HCT116 (cell line): ENCODE results near the gene MAGEB2. TPM values are rescaled to one million over a fixed set of nuclear protein-coding genes. Genes with fewer than 3 reads are reported as not detected.

Source experiments
- ATAC-seq: fragments of 200-7000 bp; cut with Tn5 transposase; 2 replicates; pipeline ENCODE4 v1.9.1; 2020; ENCODE audit warnings: mild to moderate bottlenecking, moderate library complexity
- BruUV-seq: library from RNA; stranded (reverse); fragments of 400-500 nt; replicated peaks from 2 replicates; lab custom pipeline; 2021; lab: Mats Ljungman, UMichigan
- CTCF ChIA-PET: fragments of 300-600 bp; sonication (Branson Sonifier 250); formaldehyde crosslinking; loops from one replicate; lab custom pipeline; 2021; ENCODE audit warnings: antibody characterized with exemption; lab: Charles Lee
- POLR2A ChIA-PET: fragments of 300-600, 350-600 bp; sonication (Branson Sonifier 250); formaldehyde crosslinking; loops from one replicate; lab custom pipeline; 2021; ENCODE audit warnings: antibody characterized with exemption; lab: Charles Lee
- RAD21 ChIA-PET, 2 experiments: fragments of 300-600 bp; sonication (Branson Sonifier 250); formaldehyde crosslinking; loops; one replicate each; lab custom pipeline; 2023; ENCODE audit warnings: low total read pairs in 2 of 2; ENCODE audit not compliant: uncharacterized antibody in 2 of 2, unreplicated experiment in 2 of 2, low non-redundant PET in 1 of 2; lab: Charles Lee
- DNase-seq: peaks from one replicate; pipeline ENCODE4 v3.0.0-alpha.2; 2010; ENCODE audit warnings: low read depth, low spot score
- H2AFZ ChIP-seq: fragments of 200-600 bp; shearing (Covaris generic), sonication (generic); 2 replicates; pipeline ENCODE4 v1.6.1; 2017; ENCODE audit warnings: low read depth, mixed run types, mixed read lengths, antibody characterized with exemption, low read length; ENCODE audit not compliant: poor library complexity, severe bottlenecking
- H3K27ac ChIP-seq: 2 replicates; pipeline ENCODE4 v1.5.1; 2012; ENCODE audit warnings: low read depth, low read length
- H3K27me3 ChIP-seq: fragments of 200-600 bp; sonication (generic); 2 replicates; pipeline ENCODE4 v1.6.1; 2016; ENCODE audit warnings: mixed run types, low read length, mixed read lengths; ENCODE audit not compliant: insufficient read depth
- H3K36me3 ChIP-seq, 2 experiments: fragments of 200-500 bp in 1 of 2; fragments of 200-600 bp in 1 of 2; sonication (Bioruptor generic) in 1 of 2; sonication (generic) in 1 of 2; 2 replicates each; pipeline versions ENCODE4 v1.5.1 to v1.6.1; 2014 to 2016; ENCODE audit warnings: low read length in 2 of 2, inconsistent platforms in 1 of 2, mixed read lengths in 1 of 2, mixed run types in 1 of 2; ENCODE audit not compliant: insufficient read depth in 2 of 2, control insufficient read depth in 1 of 2
- H3K4me1 ChIP-seq, 2 experiments: fragments of 200-600 bp in 1 of 2; sonication (generic) in 1 of 2; 2 replicates each; pipeline versions ENCODE4 v1.5.1 to v1.6.1; 2012 to 2017; ENCODE audit warnings: low read length in 2 of 2, inconsistent platforms in 1 of 2, mild to moderate bottlenecking in 1 of 2, mixed read lengths in 1 of 2, mixed run types in 1 of 2, moderate library complexity in 1 of 2; ENCODE audit not compliant: insufficient read depth in 2 of 2, control insufficient read depth in 1 of 2
- H3K4me2 ChIP-seq: fragments of 200-600 bp; sonication (generic); 2 replicates; pipeline ENCODE4 v1.6.1; 2017; ENCODE audit warnings: mixed run types, low read length, mixed read lengths
- H3K4me3 ChIP-seq, 2 experiments: fragments of 200-600 bp in 1 of 2; sonication (generic) in 1 of 2; replicated peaks in 1 of 2; 2 replicates each; pipeline ENCODE4 v1.5.1; 2011 to 2016; ENCODE audit warnings: low read length in 2 of 2, control low read depth in 1 of 2, low read depth in 1 of 2, mild to moderate bottlenecking in 1 of 2, mixed read lengths in 1 of 2, mixed run types in 1 of 2
- H3K79me2 ChIP-seq: fragments of 200-600 bp; sonication (generic); 2 replicates; pipeline ENCODE4 v1.6.1; 2017; ENCODE audit warnings: mild to moderate bottlenecking, mixed run types, low read length, moderate library complexity, mixed read lengths; ENCODE audit not compliant: insufficient read depth
- H3K9ac ChIP-seq: fragments of 200-600 bp; sonication (generic); 2 replicates; pipeline ENCODE4 v1.6.1; 2016; ENCODE audit warnings: low read length, mixed read lengths
- H3K9me2 ChIP-seq: fragments of 200-600 bp; sonication (generic), shearing (Covaris generic); 2 replicates; pipeline ENCODE4 v1.6.1; 2017; ENCODE audit warnings: mixed run types, mild to moderate bottlenecking, moderate library complexity; ENCODE audit not compliant: insufficient read depth
- H3K9me3 ChIP-seq, 2 experiments: fragments of 200-500 bp in 1 of 2; fragments of 200-600 bp in 1 of 2; sonication (Bioruptor generic) in 1 of 2; sonication (generic) in 1 of 2; 2 replicates each; pipeline ENCODE4 v1.6.1; 2014 to 2017; ENCODE audit warnings: low read length in 2 of 2, mixed read lengths in 2 of 2, inconsistent platforms in 1 of 2, low read depth in 1 of 2, mild to moderate bottlenecking in 1 of 2, mixed run types in 1 of 2, moderate library complexity in 1 of 2; ENCODE audit not compliant: control insufficient read depth in 1 of 2, insufficient read depth in 1 of 2
- H4K20me1 ChIP-seq: fragments of 200-600 bp; sonication (generic), shearing (Covaris generic); 2 replicates; pipeline ENCODE4 v1.6.1; 2017; ENCODE audit warnings: mixed run types, mild to moderate bottlenecking, moderate library complexity; ENCODE audit not compliant: insufficient read depth
- CBX3 ChIP-seq: IDR thresholded peaks from 2 replicates; pipeline ENCODE4 v1.6.1; 2012; ENCODE audit warnings: low read depth
- ELF1 ChIP-seq: IDR thresholded peaks from 2 replicates; pipeline ENCODE4 v1.6.1; 2012; ENCODE audit warnings: low read depth, borderline replicate concordance
- FOSL1 ChIP-seq: IDR thresholded peaks from 2 replicates; pipeline ENCODE4 v1.6.1; 2012; ENCODE audit warnings: low read depth
- JUND ChIP-seq: IDR thresholded peaks from 2 replicates; pipeline ENCODE4 v1.6.1; 2012
- MAX ChIP-seq: IDR thresholded peaks from 2 replicates; pipeline ENCODE4 v1.6.1; 2012
- POLR2A ChIP-seq: IDR thresholded peaks from 2 replicates; pipeline ENCODE4 v1.7.0; 2011; ENCODE audit warnings: borderline replicate concordance; ENCODE audit not compliant: insufficient read depth, insufficient read length; ENCODE audit errors: extremely low read depth
- POLR2AphosphoS5 ChIP-seq: IDR thresholded peaks from 2 replicates; pipeline ENCODE4 v1.6.1; 2011; ENCODE audit warnings: mild to moderate bottlenecking, low read depth, low read length, moderate library complexity
- SIN3A ChIP-seq: IDR thresholded peaks from 2 replicates; pipeline ENCODE4 v1.6.1; 2012; ENCODE audit warnings: low read depth
- TCF7L2 ChIP-seq: IDR thresholded peaks from 2 replicates; pipeline ENCODE4 v1.7.0; 2011; ENCODE audit warnings: borderline replicate concordance, inconsistent platforms; ENCODE audit not compliant: insufficient read depth, insufficient read length; ENCODE audit errors: extremely low read depth
- YY1 ChIP-seq: IDR thresholded peaks from 2 replicates; pipeline ENCODE4 v1.6.1; 2011; ENCODE audit warnings: low read length, low read depth, moderate library complexity, mild to moderate bottlenecking; ENCODE audit not compliant: insufficient replicate concordance; ENCODE audit errors: extremely low read depth
- ZNF274 ChIP-seq: fragments of 200-500 bp; sonication (Bioruptor generic); IDR thresholded peaks from 2 replicates; pipeline ENCODE4 v1.6.1; 2014; ENCODE audit warnings: mild to moderate bottlenecking, low read depth, low read length, inconsistent platforms
- intact Hi-C: fragments of 100-400 bp; cut with micrococcal nuclease; formaldehyde crosslinking; loops from 2 replicates; pipeline ENCODE4 v1.10.0; 2022
- total RNA-seq: library from RNA; stranded (reverse); gene quantifications from one replicate; pipeline ENCODE4 v1.2.1, GENCODE V29; 2021; ENCODE audit not compliant: unreplicated experiment
- TF ChIP-seq, protein P1 (sequence below): IDR thresholded peaks from 2 replicates; pipeline ENCODE4 v1.6.1; 2012
- TF ChIP-seq, protein P2 (sequence below): IDR thresholded peaks from 2 replicates; pipeline ENCODE4 v1.6.1; 2011; ENCODE audit warnings: mild to moderate bottlenecking, low read length, moderate library complexity; ENCODE audit not compliant: insufficient replicate concordance; ENCODE audit errors: extremely low read depth
- TF ChIP-seq, protein P3 (sequence below): IDR thresholded peaks from 2 replicates; pipeline ENCODE4 v1.6.1; 2012; ENCODE audit warnings: low read depth

Gene MAGEB2
- total RNA-seq, 1 experiment from 2014 or later: 138 TPM

GRCh38 chrX:30220661-30221060 is 5.3 kb downstream of the MAGEB2 start:
- TF ChIP-seq YY1: no peak
- TF ChIP-seq POLR2A: no peak
- H3K9ac ChIP-seq: no peak overlapping the region
- peaks cover 0 to 3% of the 10 kb centered on the region in 2 experiments; a peak in 2 of 4 replicates for H3K36me3 ChIP-seq
- no peaks in the 10 kb centered on the region for H3K27me3 ChIP-seq
- ChIA-PET RAD21 (no interaction called here), CTCF (no interaction called here), POLR2A (interaction anchor here (0.7 kb wide), 1 partner anchor 263 kb away, joined by 5 read pairs; no protein-coding TSS in a partner anchor)
- peaks cover 40% of the 10 kb centered on the region for H3K79me2 ChIP-seq
- peaks cover 0 to 3% of the 10 kb centered on the region in 2 experiments; a peak in 1 of 4 replicates for H3K4me1 ChIP-seq
- H2AFZ ChIP-seq: no peak overlapping the region
- no peak overlapping the region for H3K27ac ChIP-seq
- intact Hi-C loops: no loop called here
- no peaks in the 10 kb centered on the region for H3K9me3 ChIP-seq
- H3K4me3 ChIP-seq: no peak overlapping the region
- DNase-seq: no peak
- BruUV-seq: no TSS peak
- no peaks in the 10 kb centered on the region for H4K20me1 ChIP-seq
- no peak overlapping the region for H3K4me2 ChIP-seq
- no peak for ATAC-seq
- no peaks in the 10 kb centered on the region for H3K9me2 ChIP-seq

- Histone ChIP-seq H3K4me3 (no peak overlapping the region), H4K20me1 (no peaks in the 10 kb centered on the region), H3K9me2 (no peaks in the 10 kb centered on the region), H3K9ac (no peak overlapping the region), H3K36me3 (peaks cover 0 to under 1% of the 10 kb centered on the region in 2 experiments; a peak in 2 of 4 replicates), H2AFZ (no peak overlapping the region), H3K4me2 (no peak overlapping the region), H3K27me3 (no peaks in the 10 kb centered on the region), H3K79me2 (0 out of 2 replicates have a peak, but pooled peaks cover 4% of the 10 kb centered on the region), H3K9me3 (no peaks in the 10 kb centered on the region), H3K27ac (no peak overlapping the region), H3K4me1 (no peaks in the 10 kb centered on the region)
- DNase-seq (no peak), ATAC-seq (no peak)
- RAD21 ChIA-PET: no interaction called here
- POLR2A ChIA-PET: no interaction called here
- intact Hi-C loops: no loop called here
- CTCF ChIA-PET: no interaction called here
- no TSS peak for BruUV-seq
- TF ChIP-seq YY1 (no peak), JUND (no peak), TCF7L2 (no peak), MAX (no peak), SIN3A (no peak), POLR2A (no peak), ZNF274 (no peak), ELF1 (no peak), CBX3 (no peak), POLR2AphosphoS5 (no peak), FOSL1 (no peak)
- TF ChIP-seq, protein P1, sequence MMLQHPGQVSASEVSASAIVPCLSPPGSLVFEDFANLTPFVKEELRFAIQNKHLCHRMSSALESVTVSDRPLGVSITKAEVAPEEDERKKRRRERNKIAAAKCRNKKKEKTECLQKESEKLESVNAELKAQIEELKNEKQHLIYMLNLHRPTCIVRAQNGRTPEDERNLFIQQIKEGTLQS: no peak
- TF ChIP-seq, protein P2, sequence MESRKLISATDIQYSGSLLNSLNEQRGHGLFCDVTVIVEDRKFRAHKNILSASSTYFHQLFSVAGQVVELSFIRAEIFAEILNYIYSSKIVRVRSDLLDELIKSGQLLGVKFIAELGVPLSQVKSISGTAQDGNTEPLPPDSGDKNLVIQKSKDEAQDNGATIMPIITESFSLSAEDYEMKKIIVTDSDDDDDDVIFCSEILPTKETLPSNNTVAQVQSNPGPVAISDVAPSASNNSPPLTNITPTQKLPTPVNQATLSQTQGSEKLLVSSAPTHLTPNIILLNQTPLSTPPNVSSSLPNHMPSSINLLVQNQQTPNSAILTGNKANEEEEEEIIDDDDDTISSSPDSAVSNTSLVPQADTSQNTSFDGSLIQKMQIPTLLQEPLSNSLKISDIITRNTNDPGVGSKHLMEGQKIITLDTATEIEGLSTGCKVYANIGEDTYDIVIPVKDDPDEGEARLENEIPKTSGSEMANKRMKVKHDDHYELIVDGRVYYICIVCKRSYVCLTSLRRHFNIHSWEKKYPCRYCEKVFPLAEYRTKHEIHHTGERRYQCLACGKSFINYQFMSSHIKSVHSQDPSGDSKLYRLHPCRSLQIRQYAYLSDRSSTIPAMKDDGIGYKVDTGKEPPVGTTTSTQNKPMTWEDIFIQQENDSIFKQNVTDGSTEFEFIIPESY: no peak
- TF ChIP-seq, protein P3, sequence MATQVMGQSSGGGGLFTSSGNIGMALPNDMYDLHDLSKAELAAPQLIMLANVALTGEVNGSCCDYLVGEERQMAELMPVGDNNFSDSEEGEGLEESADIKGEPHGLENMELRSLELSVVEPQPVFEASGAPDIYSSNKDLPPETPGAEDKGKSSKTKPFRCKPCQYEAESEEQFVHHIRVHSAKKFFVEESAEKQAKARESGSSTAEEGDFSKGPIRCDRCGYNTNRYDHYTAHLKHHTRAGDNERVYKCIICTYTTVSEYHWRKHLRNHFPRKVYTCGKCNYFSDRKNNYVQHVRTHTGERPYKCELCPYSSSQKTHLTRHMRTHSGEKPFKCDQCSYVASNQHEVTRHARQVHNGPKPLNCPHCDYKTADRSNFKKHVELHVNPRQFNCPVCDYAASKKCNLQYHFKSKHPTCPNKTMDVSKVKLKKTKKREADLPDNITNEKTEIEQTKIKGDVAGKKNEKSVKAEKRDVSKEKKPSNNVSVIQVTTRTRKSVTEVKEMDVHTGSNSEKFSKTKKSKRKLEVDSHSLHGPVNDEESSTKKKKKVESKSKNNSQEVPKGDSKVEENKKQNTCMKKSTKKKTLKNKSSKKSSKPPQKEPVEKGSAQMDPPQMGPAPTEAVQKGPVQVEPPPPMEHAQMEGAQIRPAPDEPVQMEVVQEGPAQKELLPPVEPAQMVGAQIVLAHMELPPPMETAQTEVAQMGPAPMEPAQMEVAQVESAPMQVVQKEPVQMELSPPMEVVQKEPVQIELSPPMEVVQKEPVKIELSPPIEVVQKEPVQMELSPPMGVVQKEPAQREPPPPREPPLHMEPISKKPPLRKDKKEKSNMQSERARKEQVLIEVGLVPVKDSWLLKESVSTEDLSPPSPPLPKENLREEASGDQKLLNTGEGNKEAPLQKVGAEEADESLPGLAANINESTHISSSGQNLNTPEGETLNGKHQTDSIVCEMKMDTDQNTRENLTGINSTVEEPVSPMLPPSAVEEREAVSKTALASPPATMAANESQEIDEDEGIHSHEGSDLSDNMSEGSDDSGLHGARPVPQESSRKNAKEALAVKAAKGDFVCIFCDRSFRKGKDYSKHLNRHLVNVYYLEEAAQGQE: no peak
These were observed 9.2 kb downstream of the MAGEB2 start for GRCh38 chrX:30224536-30224935.
